Measurements from ENCODE around the gene ARHGAP31. TPM values are rescaled to one million over a fixed set of nuclear protein-coding genes. Genes with fewer than 3 reads are reported as not detected.

The ARHGAP31 gene
- total and polyA plus RNA-seq, 10 donors: 2.0 to 38.0 (median 25.3) TPM

GRCh38 chr3:119322021-119322834 lies 28.0 kb downstream of the ARHGAP31 start:
- Histone ChIP-seq H3K9me3 (no peaks in the 10 kb centered on the region), H3K27ac (peak overlapping the region; percentile 88 to 94 (median 93)), H3K36me3 (no peaks in the 10 kb centered on the region), H3K27me3 (replicated peaks in 1 of 7) (no peaks in the 10 kb centered on the region), H3K4me3 (peak overlapping the region; percentile 52 to 77 (median 62)), H3K4me1 (peaks cover 8 to 41% (median 29%) of the 10 kb centered on the region in 6 donors)
- TF ChIP-seq POLR2AphosphoS5 (IDR thresholded peaks at IDR 0.05) (no peak), POLR2A (IDR thresholded peaks at IDR 0.05) (no peak), CTCF (IDR thresholded peaks at IDR 0.05 in 8 of 11, conservative IDR thresholded peaks at IDR 0.05 in 3 of 11) (no peak)
- intact Hi-C loops (cut with DNase I; ENCODE audit: low total_unique reads): no loop called here
- DNase-seq: no peak
- WGBS, 5 donors: 0 to 7% (median 3%) methylated on average over 11 to 26 of the region's 26 CpGs

- Histone ChIP-seq H3K4me1 (peaks cover 8 to 48% (median 29%) of the 10 kb centered on the region in 6 donors), H3K27ac (peak overlapping the region; percentile 88 to 94 (median 93)), H3K9me3 (no peaks in the 10 kb centered on the region), H3K36me3 (no peaks in the 10 kb centered on the region), H3K4me3 (peak overlapping the region; percentile 52 to 77 (median 62)), H3K27me3 (replicated peaks in 1 of 7) (no peaks in the 10 kb centered on the region)
- DNase-seq: peak; percentile 98
- intact Hi-C loops (cut with DNase I; ENCODE audit: low total_unique reads): no loop called here
- TF ChIP-seq POLR2AphosphoS5 (IDR thresholded peaks at IDR 0.05) (peak; percentile 94 to 97 (median 96)), POLR2A (IDR thresholded peaks at IDR 0.05) (peak in 1 of 3 donors; percentile 61), CTCF (IDR thresholded peaks at IDR 0.05 in 8 of 11, conservative IDR thresholded peaks at IDR 0.05 in 3 of 11) (peak in 5 of 11 experiments; percentile 7 to 46 (median 17))
- 1 to 3% (median 2%) methylated on average over 26 to 71 of the region's 71 CpGs for WGBS, 5 donors
Observed at GRCh38 chr3:119322835-119323722, 28.9 kb downstream of the ARHGAP31 start.

- intact Hi-C loops (cut with DNase I; ENCODE audit: low total_unique reads): no loop called here
- Histone ChIP-seq H3K9me3 (no peaks in the 10 kb centered on the region), H3K27ac (peak overlapping the region; percentile 88 to 94 (median 93)), H3K27me3 (replicated peaks in 1 of 7) (no peaks in the 10 kb centered on the region), H3K36me3 (no peaks in the 10 kb centered on the region), H3K4me1 (peaks cover 8 to 48% (median 29%) of the 10 kb centered on the region in 6 donors), H3K4me3 (peak overlapping the region; percentile 52 to 77 (median 62))
- WGBS, 5 donors: 20 to 34% (median 28%) methylated on average over 8 of the region's 8 CpGs
- TF ChIP-seq CTCF (IDR thresholded peaks at IDR 0.05 in 8 of 11, conservative IDR thresholded peaks at IDR 0.05 in 3 of 11) (no peak), POLR2A (IDR thresholded peaks at IDR 0.05) (no peak), POLR2AphosphoS5 (IDR thresholded peaks at IDR 0.05) (no peak)
- DNase-seq: no peak
Observed at GRCh38 chr3:119323723-119324085, 29.5 kb downstream of the ARHGAP31 start.
